Heart left ventricle (tissue), 16 donors: ENCODE results near the gene C2CD4C. TPM values are rescaled to one million over a fixed set of nuclear protein-coding genes. Genes with fewer than 3 reads are reported as not detected.
"Not testable (repeated sequence)": the region's sequence is repeated elsewhere in the genome, so short reads cannot be mapped to it uniquely, and the experiment has no call there.

Experiments
- ATAC-seq, 4 donors: fragments of 200-7000 bp; cut with Tn5 transposase; one replicate each; pipeline ENCODE4 v1.9.1; 2020 to 2022; ENCODE audit warnings: moderate library complexity in 4 of 4, mild to moderate bottlenecking in 3 of 4, moderate number of reproducible peaks in 1 of 4
- DNase-seq, 5 donors: peaks; one replicate each; pipeline ENCODE4 v3.0.0-alpha.2; 2020
- H3K27ac ChIP-seq, 12 donors: fragments of 200-600 bp; sonication (generic) in 4 of 12; one replicate each; pipeline versions ENCODE4 v1.5.0 to v1.8.0; 2016 to 2022; ENCODE audit warnings: mild to moderate bottlenecking in 2 of 12
- H3K27me3 ChIP-seq, 9 donors: fragments of 200-600 bp; sonication (generic) in 2 of 9; one replicate each; pipeline versions ENCODE4 v1.5.1 to v1.8.0; 2016 to 2022; ENCODE audit warnings: mild to moderate bottlenecking in 3 of 9
- H3K36me3 ChIP-seq, 9 donors: fragments of 200-600 bp; sonication (generic) in 2 of 9; one replicate each; pipeline versions ENCODE4 v1.5.0 to v1.8.0; 2018 to 2022; ENCODE audit warnings: mild to moderate bottlenecking in 2 of 9
- H3K4me1 ChIP-seq, 12 donors: fragments of 200-600 bp; sonication (generic) in 4 of 12; one replicate each; pipeline versions ENCODE4 v1.5.0 to v1.8.0; 2016 to 2022; ENCODE audit warnings: mild to moderate bottlenecking in 3 of 12
- H3K4me3 ChIP-seq, 12 donors: fragments of 200-600 bp; sonication (generic) in 4 of 12; one replicate each; pipeline versions ENCODE4 v1.5.0 to v1.8.0; 2017 to 2022; ENCODE audit warnings: mild to moderate bottlenecking in 9 of 12, moderate library complexity in 4 of 12
- H3K9me3 ChIP-seq, 12 donors: fragments of 200-600 bp; sonication (generic) in 4 of 12; one replicate each; pipeline versions ENCODE4 v1.5.0 to v1.8.0; 2016 to 2022; ENCODE audit warnings: mild to moderate bottlenecking in 1 of 12
- POLR2A ChIP-seq, 2 donors: fragments of 450-650 bp; IDR thresholded peaks; one replicate each; pipeline ENCODE4 v1.6.1; 2017; ENCODE audit warnings: antibody characterized with exemption in 2 of 2, mild to moderate bottlenecking in 2 of 2, moderate library complexity in 2 of 2
- WGBS, 4 donors: extraction: QIAGEN DNeasy Blood & Tissue Kit in 2 of 4; methylation state at CpG; one replicate each; pipeline versions ENCODE4 v1.1.5 to v1.1.7; 2013 to 2018; 5-methylcytosine and 5-hydroxymethylcytosine counted together
- intact Hi-C, 10 donors: fragments of 100-400 bp; cut with DNase I; formaldehyde crosslinking; loops; one replicate each; pipeline versions ENCODE4 v1.11.1 to v1.14.2; 2022
- polyA plus RNA-seq, 2 donors: library from polyadenylated mRNA; stranded (reverse); fragments of 200-250 nt; gene quantifications; one replicate each; pipeline ENCODE4 v1.2.3, GENCODE V29; 2013
- total RNA-seq, 9 donors: library from RNA; depleted of rRNA in 2 of 9; stranded (reverse); fragments of >200 nt in 2 of 9; fragmentation: NEBNext Ultra II Directional in 3 of 9; extraction: Animal tissue kit (Norgen Biotek cat#: 25700) in 3 of 9; gene quantifications; one replicate each; pipeline versions ENCODE4 v1.1.0 to v1.2.4, GENCODE V29; 2016 to 2023
- TF ChIP-seq, protein P1 (sequence below), 12 donors: fragments of 200-600 bp; sonication (generic) in 4 of 12; IDR thresholded peaks; one replicate each; pipeline versions ENCODE4 v1.5.0 to v1.8.0; 2018 to 2022; ENCODE audit warnings: antibody characterized with exemption in 12 of 12, mild to moderate bottlenecking in 5 of 12
- donor health status: ischemic (EF 13 %, LVEDD 7.1; RV severe dilation, severe dysfunction).
- donor health status: healthy with polysubstance abuse.
- donor health status: DM: no; HTN: yes; CAD: no.
- donor health status: DM: no; HTN: no; CAD: no.
- donor health status: ischemic (EF 25% LVEDD 6.9; RV normal size, moderate dysfunction).
- donor health status: ischemic (EF 25% LVEDD 5.7; RV mildly dilated, moderate dysfunction).
- donor health status: healthy.
- donor health status: DM: yes; HTN: yes; CAD: no.
- donor health status: ischemic (EF 35%, LVEDD 5.7; RV mildly dilated, moderate dysfunction).
- donor health status: nonischemic (EF 11% LVEDD 7.7; RV severe dilation, severe dysfunction).
- donor health status: DM: yes; HTN: yes; CAD: no.
- donor health status: PGD.
- donor health status: ischemic (EF 29% LVEDD 5.4; RV normal size, mild dysfunction).
- donor health status: nonischemic (EF 23%, LVEDD 6.1; RV moderate dilation, normal function).

C2CD4C gene
- total and polyA plus RNA-seq, 11 donors, result 0.12 to 2.2 (median 1.3) TPM

DNA sequence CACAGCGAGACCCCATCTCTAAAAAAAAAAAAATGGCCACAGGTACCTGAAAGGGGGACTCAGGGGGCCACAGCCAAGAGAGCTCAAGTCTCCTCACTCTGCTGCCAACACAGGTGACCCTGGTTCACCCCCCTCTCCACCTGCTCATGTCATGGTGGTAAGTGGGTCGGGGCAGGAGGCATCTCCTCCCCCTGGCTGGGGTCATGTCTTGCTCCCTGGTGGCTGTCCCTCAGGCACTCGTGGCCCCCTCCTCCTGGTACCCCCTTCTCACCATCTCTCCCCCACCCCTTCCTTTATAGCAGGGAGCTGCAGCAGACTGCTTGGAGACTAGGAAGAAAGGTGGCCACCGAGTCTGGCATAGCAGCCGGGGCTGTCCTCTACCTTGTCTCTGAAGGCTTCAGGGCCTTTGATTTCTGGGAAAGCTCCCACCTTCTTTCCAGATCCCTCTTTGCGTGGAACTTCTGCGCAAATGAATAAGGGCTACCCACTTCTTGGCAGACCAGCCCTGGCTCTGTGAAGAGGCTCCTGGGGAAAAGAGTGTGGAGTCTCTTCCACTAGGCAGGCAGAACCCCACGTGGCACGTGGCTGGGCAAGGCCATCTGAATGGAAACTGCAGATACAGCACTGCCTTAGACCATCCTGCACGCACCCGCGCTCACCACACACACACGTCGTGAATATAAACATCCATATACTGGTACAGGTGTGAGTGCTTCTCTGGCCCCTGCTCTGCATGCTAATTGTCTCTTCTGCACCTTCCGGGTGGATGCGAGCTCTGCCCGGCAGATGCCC is 44.3 kb downstream of the C2CD4C start:
- Histone ChIP-seq H3K4me1 (no peaks in the 10 kb centered on the region), H3K27me3 (peaks cover 0 to 20% (median 0%) of the 10 kb centered on the region in 9 donors), H3K9me3 (no peaks in the 10 kb centered on the region), H3K27ac (no peak overlapping the region), H3K4me3 (no peak overlapping the region), H3K36me3 (no peaks in the 10 kb centered on the region)
- DNase-seq (peak in 1 of 5 donors; percentile 26), ATAC-seq (no peak)
- intact Hi-C loops, result no loop called here
- no peak for TF ChIP-seq POLR2A (IDR thresholded peaks at IDR 0.05)
- TF ChIP-seq, protein P1, sequence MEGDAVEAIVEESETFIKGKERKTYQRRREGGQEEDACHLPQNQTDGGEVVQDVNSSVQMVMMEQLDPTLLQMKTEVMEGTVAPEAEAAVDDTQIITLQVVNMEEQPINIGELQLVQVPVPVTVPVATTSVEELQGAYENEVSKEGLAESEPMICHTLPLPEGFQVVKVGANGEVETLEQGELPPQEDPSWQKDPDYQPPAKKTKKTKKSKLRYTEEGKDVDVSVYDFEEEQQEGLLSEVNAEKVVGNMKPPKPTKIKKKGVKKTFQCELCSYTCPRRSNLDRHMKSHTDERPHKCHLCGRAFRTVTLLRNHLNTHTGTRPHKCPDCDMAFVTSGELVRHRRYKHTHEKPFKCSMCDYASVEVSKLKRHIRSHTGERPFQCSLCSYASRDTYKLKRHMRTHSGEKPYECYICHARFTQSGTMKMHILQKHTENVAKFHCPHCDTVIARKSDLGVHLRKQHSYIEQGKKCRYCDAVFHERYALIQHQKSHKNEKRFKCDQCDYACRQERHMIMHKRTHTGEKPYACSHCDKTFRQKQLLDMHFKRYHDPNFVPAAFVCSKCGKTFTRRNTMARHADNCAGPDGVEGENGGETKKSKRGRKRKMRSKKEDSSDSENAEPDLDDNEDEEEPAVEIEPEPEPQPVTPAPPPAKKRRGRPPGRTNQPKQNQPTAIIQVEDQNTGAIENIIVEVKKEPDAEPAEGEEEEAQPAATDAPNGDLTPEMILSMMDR (IDR thresholded peaks at IDR 0.05), result no peak
- WGBS, 4 donors, result 72 to 79% (median 77%) methylated on average over 16 to 17 of the region's 17 CpGs

DNA sequence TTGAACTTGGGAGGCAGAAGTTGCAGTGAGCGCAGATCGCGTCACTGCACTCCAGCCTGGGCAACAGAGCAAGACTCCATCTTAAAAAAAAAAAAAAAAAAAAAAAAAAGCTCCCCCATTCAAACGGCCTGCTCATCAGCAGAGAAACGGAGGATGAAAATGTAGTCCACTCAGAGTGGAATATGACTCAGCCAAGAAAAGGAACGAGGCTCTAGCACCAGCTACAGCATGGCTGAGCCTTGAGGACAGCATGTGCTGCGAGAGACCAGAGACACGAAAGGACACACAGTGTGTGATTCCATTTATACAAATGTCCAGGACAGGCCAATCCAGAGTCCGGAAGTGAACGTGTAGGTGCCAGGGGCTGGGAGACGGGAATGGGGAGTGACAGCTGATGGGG is 46.3 kb downstream of the C2CD4C start:
- intact Hi-C loops, result no loop called here
- no peaks in the 10 kb centered on the region for H3K4me1 ChIP-seq
- peak in 1 of 5 donors; percentile 9 for DNase-seq

DNA sequence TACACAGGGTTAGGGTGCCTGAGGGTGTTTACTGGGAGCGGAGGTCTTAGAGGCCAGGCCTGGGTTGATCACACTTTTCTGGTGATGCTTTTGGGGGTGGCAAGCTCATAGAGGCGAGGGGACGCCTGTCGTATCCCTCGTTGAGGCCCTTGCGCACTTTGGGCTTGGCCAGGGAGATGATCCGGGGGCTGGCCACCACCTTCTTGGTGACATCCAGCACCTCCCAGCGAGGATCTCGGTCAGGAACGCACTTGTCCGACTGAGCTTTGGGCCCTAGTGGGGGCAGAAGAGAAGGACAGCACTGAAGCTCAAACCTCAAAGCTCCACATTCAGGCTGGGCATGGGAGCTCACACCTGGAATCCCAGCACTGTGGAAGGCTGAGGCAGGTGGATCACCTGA is 46.8 kb downstream of the C2CD4C start:
- Histone ChIP-seq H3K9me3 (no peaks in the 10 kb centered on the region), H3K27me3 (peaks cover 0 to 21% (median 2%) of the 10 kb centered on the region in 9 donors), H3K27ac (no peak overlapping the region), H3K4me1 (no peaks in the 10 kb centered on the region), H3K4me3 (no peak overlapping the region), H3K36me3 (no peaks in the 10 kb centered on the region)
- TF ChIP-seq, protein P1 (IDR thresholded peaks at IDR 0.05), result no peak
- no peak for TF ChIP-seq POLR2A (IDR thresholded peaks at IDR 0.05)
- intact Hi-C loops, result no loop called here
- DNase-seq (peak in 1 of 5 donors; percentile 20), ATAC-seq (no peak)
- WGBS, 4 donors, result 84 to 95% (median 90%) methylated on average over 11 of the region's 11 CpGs

More for the DNA sequence above, 46.3 kb downstream of the C2CD4C start:
- ATAC-seq, result no peak
- Histone ChIP-seq H3K9me3 (no peaks in the 10 kb centered on the region), H3K27ac (no peak overlapping the region), H3K27me3 (peaks cover 0 to 25% (median 2%) of the 10 kb centered on the region in 9 donors), H3K36me3 (no peaks in the 10 kb centered on the region), H3K4me3 (no peak overlapping the region)
- 76 to 83% (median 80%) methylated on average over 11 of the region's 11 CpGs for WGBS, 4 donors
- TF ChIP-seq POLR2A (IDR thresholded peaks at IDR 0.05), result no peak
- TF ChIP-seq, protein P1 (IDR thresholded peaks at IDR 0.05), result no peak

DNA sequence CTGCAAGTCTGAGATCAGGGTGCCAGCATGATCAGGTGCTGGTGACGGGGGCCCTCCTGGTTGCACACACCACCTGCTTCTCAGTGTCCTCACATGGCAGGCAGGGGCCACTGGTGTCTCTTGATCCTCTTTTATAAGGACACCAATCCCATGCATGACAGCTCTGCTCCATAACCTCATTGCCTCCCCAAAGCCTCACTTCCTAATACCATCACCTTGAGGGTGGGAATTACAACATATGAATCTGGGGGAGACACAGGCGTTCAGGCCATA is 49.4 kb downstream of the C2CD4C start:
- DNase-seq (peak in 1 of 5 donors; percentile 15), ATAC-seq (no peak)
- Histone ChIP-seq H3K27ac (no peak overlapping the region), H3K27me3 (peaks cover 0 to 9% (median 0%) of the 10 kb centered on the region in 9 donors), H3K4me1 (no peaks in the 10 kb centered on the region), H3K36me3 (no peaks in the 10 kb centered on the region), H3K4me3 (no peak overlapping the region), H3K9me3 (peaks cover 0 to 7% (median 0%) of the 10 kb centered on the region in 12 donors)
- intact Hi-C loops, result no loop called here
- WGBS, 4 donors, result 86 to 91% (median 90%) methylated on average over 1 to 2 of the region's 2 CpGs
- TF ChIP-seq, protein P1 (IDR thresholded peaks at IDR 0.05), result no peak
- TF ChIP-seq POLR2A (IDR thresholded peaks at IDR 0.05), result no peak

DNA sequence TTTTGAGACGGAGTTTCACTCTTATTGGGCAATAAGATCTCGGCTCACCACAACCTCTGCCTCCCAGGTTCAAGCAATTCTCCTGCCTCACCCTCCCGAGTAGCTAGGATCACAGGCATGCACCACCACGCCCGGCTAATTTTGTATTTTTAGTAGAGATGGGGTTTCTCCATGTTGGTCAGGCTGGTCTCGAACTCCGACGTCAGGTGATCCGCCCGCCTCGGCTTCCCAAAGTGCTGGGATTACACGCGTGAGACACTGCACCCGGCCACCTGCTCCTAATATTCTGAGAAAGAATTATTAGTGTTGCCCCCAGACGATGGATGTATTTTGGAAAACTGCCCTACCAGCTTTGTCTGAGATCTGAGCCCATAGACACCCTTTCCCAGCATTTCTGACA is 53.4 kb downstream of the C2CD4C start:
- H3K36me3 ChIP-seq, intact Hi-C loops, H3K4me3 ChIP-seq, H3K4me1 ChIP-seq, ATAC-seq, H3K27ac ChIP-seq, H3K27me3 ChIP-seq: not testable (repeated sequence)
- DNase-seq, result peak in 1 of 5 donors; percentile 20
- H3K9me3 ChIP-seq, result peaks cover 0 to 26% (median 14%) of the 10 kb centered on the region in 12 donors
- 90 to 95% (median 92%) methylated on average over 15 of the region's 15 CpGs for WGBS, 4 donors
